Bronchial epithelial cell (primary cell): Measurements from ENCODE around the gene KLHDC7B. TPM values are rescaled to one million over a fixed set of nuclear protein-coding genes. Genes with fewer than 3 reads are reported as not detected.
"Not testable (repeated sequence)": the region's sequence is repeated elsewhere in the genome, so short reads cannot be mapped to it uniquely, and the experiment has no call there.

Experiments used
- DNase-seq: peaks from one replicate; pipeline ENCODE4 v3.0.0-alpha.2; 2010; ENCODE audit warnings: low read depth
- FAIRE-seq: peaks from 2 replicates; lab custom pipeline; 2011; peaks lifted over from hg19 to GRCh38; lab: Jason Lieb, UNC
- H3K27me3 ChIP-seq: 2 replicates; pipeline ENCODE4 v1.5.1; 2011; ENCODE audit warnings: low read length; ENCODE audit not compliant: control insufficient read depth, insufficient read depth
- H3K36me3 ChIP-seq: 2 replicates; pipeline ENCODE4 v1.5.1; 2011; ENCODE audit warnings: low read length; ENCODE audit not compliant: control insufficient read depth, insufficient read depth
- H3K4me3 ChIP-seq: 2 replicates; pipeline ENCODE4 v1.5.1; 2011; ENCODE audit warnings: mild to moderate bottlenecking, low read depth, low read length, control low read depth
- total RNA-seq: library from RNA; depleted of rRNA; stranded (reverse); fragments of >200 nt; gene quantifications from 2 replicates; pipeline ENCODE4 v1.2.1, GENCODE V29; 2014
- TF ChIP-seq, protein P1 (sequence below): IDR thresholded peaks from 2 replicates; pipeline ENCODE4 v1.5.1; 2011; ENCODE audit warnings: mild to moderate bottlenecking, moderate library complexity, low read length, control low read depth, inconsistent platforms; ENCODE audit not compliant: insufficient read depth, severe bottlenecking

KLHDC7B gene
- total RNA-seq, 1 donor from 2014 or later = 0.26 TPM

DNA sequence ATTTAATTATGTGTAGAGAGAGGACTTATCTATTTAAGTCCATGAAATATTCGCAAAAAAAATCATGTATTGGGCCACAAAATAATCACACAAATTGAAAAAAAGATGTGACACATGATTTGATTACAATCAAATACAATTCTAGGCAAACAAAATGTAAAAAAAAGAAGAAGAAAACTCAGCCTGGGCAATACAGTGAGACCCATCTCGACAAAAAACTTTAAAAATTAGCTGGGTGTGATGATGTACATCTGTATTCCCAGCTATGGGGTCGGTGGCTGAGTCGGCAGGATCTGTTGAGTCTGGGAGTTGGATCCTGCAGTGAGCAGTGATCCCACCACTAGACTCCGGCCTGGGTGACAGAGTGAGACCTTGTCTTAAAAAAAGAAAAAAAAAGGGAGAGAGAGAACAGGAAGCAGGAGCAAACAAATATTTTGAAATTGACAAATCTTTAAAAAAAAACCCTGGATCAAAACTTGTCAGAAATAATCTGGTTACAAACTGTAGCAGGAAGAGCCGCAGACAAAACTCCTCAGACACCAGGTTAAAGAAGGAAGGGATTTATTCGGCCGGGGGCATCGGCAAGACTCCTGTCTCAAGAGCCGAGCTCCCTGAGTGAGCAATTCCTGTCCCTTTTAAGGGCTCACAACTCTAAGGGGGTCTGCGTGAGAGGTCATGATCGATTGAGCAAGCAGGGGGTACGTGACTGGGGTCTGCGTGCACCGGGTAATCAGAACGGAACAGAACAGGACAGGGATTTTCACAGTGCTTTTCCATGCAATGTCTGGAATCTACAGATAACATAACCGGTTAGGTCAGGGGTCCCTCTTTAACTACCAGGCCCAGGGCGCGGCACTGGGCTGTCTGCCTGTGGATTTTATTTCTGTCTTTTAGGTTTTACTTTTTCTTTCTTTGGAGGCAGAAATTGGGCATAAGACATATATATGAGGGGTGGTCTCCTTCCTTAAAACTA lies 12.6 kb upstream of the KLHDC7B start:
- TF ChIP-seq, protein P1, sequence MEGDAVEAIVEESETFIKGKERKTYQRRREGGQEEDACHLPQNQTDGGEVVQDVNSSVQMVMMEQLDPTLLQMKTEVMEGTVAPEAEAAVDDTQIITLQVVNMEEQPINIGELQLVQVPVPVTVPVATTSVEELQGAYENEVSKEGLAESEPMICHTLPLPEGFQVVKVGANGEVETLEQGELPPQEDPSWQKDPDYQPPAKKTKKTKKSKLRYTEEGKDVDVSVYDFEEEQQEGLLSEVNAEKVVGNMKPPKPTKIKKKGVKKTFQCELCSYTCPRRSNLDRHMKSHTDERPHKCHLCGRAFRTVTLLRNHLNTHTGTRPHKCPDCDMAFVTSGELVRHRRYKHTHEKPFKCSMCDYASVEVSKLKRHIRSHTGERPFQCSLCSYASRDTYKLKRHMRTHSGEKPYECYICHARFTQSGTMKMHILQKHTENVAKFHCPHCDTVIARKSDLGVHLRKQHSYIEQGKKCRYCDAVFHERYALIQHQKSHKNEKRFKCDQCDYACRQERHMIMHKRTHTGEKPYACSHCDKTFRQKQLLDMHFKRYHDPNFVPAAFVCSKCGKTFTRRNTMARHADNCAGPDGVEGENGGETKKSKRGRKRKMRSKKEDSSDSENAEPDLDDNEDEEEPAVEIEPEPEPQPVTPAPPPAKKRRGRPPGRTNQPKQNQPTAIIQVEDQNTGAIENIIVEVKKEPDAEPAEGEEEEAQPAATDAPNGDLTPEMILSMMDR = no peak
- H3K36me3 ChIP-seq = peaks cover 6% of the 10 kb centered on the region
- no peak overlapping the region for H3K4me3 ChIP-seq
- H3K27me3 ChIP-seq = no peaks in the 10 kb centered on the region
- FAIRE-seq = no peak
- DNase-seq = no peak

DNA sequence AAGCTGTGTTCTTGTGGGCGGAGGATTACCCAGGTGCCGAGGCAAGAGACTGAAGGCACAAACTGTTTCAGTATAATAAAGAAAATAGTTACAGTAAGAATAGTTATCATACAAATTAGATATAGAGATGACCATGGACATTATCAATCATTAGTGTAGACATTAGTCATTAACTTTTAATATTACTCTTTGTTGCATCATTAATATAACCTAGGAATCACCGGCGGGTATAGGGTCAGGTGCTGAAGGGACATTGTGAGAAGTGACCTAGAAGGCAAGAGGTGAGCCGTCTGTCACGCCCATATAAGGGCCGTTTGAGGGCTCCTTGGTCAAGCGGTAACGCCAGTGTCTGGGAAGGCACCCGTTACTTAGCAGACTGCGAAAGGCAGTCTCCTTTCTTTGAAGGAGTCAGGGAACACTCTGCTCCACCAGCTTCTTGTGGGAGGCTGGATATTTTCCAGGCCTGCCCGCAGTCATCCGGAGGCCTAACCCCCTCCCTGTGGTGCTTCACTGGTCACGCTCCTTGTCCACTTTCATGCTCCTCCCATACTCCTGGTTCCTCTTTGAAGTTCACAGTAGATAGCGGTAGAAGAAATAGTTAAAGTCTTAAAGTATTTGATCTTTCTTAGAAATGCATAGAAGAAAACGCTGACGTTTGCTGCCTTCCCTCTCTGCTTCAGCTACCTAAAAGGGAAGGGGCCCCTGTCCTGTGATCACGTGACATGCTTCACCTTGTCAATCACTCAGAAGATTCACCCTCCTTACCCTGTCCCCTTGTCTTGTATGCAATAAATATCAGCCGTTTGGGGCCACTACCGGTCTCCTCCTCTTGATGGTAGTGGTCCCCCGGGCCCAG lies 11.6 kb upstream of the KLHDC7B start:
- not testable (repeated sequence) for FAIRE-seq, H3K27me3 ChIP-seq

DNA sequence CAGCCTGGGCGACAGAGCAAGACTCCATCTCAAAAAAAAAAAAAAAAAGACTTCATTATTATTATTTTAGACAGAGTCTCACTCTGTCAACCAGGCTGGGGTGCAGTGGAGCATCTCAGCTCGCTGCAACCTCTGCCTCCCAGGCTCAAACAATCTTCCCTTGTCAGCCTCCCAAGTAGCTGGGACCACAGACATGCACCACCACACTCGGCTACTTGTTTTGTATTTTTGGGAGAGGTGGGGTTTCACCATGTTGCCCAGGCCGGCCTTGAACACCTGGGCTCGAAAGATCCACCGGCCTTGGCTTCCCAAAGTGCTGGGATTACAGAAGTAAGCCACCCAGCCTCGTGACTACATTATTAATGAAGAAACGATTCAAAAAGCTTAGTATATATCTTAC lies 10.6 kb upstream of the KLHDC7B start:
- FAIRE-seq = no peak
- TF ChIP-seq, protein P1 = no peak
- Histone ChIP-seq H3K36me3 (no peaks in the 10 kb centered on the region), H3K27me3 (no peaks in the 10 kb centered on the region), H3K4me3 (no peak overlapping the region)
- DNase-seq = no peak

More for the DNA sequence above, 11.6 kb upstream of the KLHDC7B start:
- not testable (repeated sequence) for H3K4me3 ChIP-seq, DNase-seq, H3K36me3 ChIP-seq

DNA sequence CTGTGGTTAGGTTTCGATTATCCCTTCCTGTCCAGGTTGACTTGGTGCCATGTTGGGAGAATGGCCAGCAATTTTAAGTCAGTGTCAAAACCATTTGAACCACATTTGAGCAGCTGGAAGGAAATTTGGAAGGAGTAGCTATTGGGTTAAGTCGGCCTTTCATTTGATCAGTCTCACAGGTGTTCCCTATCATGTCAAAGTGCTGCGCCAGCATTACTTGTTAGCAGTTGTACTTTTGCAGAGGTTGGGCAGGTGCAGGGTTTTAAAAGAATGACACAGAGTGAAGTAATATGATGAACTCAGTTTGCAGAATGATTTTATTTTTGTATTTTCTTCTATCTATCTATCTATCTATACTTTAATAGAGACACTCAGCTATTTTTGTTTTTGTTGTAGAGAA lies 9.5 kb upstream of the KLHDC7B start:
- FAIRE-seq (no peak), DNase-seq (no peak)
- H3K27me3 ChIP-seq = no peaks in the 10 kb centered on the region
- H3K4me3 ChIP-seq = no peak overlapping the region
- TF ChIP-seq, protein P1 = no peak
- H3K36me3 ChIP-seq = no peaks in the 10 kb centered on the region

DNA sequence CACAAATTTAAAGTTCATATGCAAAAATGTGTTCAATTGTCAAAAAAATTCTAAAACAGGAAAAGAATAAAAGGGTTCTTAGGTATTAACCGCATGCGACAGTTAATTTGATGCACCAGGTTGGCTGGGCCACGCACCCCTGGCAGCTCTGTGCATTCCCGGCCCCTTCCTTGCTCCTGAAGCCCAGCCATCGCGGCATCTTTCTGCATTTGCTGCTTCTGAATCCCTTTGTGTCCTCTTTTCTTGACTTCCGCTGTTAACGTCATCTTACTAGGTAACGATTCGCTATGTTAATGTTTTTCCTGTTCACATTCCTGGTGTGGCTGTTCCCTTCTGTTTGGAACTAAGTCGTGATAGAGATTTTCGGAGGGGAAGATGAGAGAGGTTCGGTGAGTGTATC lies 7.9 kb upstream of the KLHDC7B start:
- TF ChIP-seq, protein P1 = no peak
- Histone ChIP-seq H3K27me3 (no peaks in the 10 kb centered on the region), H3K36me3 (no peaks in the 10 kb centered on the region), H3K4me3 (no peak overlapping the region)
- DNase-seq (no peak), FAIRE-seq (no peak)

DNA sequence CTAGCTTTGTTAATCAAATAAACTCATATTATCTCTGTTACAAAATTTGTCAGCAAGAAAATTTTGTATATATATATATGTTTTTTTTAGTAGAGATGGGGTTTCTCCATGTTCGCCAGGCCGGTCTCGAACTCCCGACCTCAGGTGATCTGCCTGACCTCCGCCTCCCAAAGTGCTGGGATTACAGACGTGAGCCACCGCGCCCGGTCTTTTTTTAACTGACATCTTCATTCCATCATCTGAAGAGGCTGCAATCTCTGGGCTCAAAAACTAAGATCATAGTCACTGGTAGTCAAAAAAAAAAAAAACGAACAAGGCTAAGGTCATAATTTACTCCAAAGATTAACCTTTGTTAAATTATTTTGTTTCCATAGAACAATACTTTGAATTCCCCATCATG lies 5.3 kb upstream of the KLHDC7B start:
- FAIRE-seq = no peak
- H3K27me3 ChIP-seq = no peaks in the 10 kb centered on the region
- no peak for DNase-seq

DNA sequence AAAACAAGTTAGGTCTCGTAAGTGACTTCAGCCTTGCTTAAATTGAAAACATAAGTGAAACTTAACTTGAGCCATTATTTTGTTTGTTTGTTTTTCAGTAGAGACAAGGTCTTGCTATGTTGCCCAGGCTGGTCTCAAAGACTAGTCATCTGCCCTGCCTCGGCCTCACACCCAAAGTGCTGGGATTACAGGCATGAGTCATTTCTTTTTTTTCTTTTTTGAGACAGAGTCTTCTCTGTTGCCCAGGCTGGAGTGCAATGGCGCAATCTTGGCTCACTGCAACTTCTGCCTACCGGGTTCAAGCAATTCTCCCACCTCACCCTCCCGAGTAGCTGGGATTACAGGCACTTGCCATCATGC lies 4.1 kb upstream of the KLHDC7B start:
- not testable (repeated sequence) for H3K4me3 ChIP-seq, H3K36me3 ChIP-seq, H3K27me3 ChIP-seq
- FAIRE-seq = peak; percentile 99
- peak; percentile 98 for DNase-seq

More for the DNA sequence above, 5.3 kb upstream of the KLHDC7B start:
- H3K4me3 ChIP-seq = no peak overlapping the region
- no peaks in the 10 kb centered on the region for H3K36me3 ChIP-seq
- TF ChIP-seq, protein P1 = no peak
